ENCODE data around the gene NAP1L4. TPM values are rescaled to one million over a fixed set of nuclear protein-coding genes. Genes with fewer than 3 reads are reported as not detected.

Gene NAP1L4
- total and polyA plus RNA-seq, 2 experiments from 2014 or later = 68.8 to 121 TPM

DNA sequence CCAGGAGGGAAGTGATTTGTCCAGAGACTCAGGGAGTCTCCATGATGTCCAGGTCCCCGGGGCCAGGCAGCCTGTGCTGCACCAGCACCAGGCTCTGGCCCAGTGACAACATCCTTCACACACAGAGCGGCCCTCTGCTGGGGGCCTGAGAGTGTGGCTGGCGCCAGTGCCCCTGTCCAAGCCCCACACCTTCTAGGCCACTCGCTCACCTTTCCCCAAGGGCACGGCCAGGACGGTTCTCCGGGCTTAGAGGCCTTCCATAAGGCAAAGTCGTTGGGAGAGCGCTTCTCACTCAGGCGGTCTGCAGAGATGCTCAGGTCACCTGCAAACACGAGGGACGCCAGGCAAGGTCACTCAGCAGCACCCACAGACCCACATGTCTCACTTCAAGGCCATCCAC lies 27.9 kb upstream of the NAP1L4 start:
- no peaks in the 10 kb centered on the region for H3K27me3 ChIP-seq (replicated peaks; ENCODE audit: insufficient read depth)
- H3K4me3 ChIP-seq = no peak overlapping the region
- H4K20me1 ChIP-seq (ENCODE audit: insufficient read depth) = peaks cover 11% of the 10 kb centered on the region
- DNase-seq = no peak
- TF ChIP-seq EZH2phosphoT487 (IDR thresholded peaks at IDR 0.05; ENCODE audit: insufficient read depth, low read depth) (no peak), EZH2 (IDR thresholded peaks at IDR 0.05; ENCODE audit: insufficient read depth, poor library complexity, severe bottlenecking) (no peak)
- no peak overlapping the region for H3K4me2 ChIP-seq (ENCODE audit: unreplicated experiment)
- peaks cover 30% of the 10 kb centered on the region for H3K79me2 ChIP-seq (ENCODE audit: insufficient read depth)
- peaks cover 62% of the 10 kb centered on the region for H3K36me3 ChIP-seq (ENCODE audit: low read depth)
- H3K9me3 ChIP-seq (ENCODE audit: low read depth) = no peaks in the 10 kb centered on the region
- H3K9ac ChIP-seq = no peak overlapping the region
- peaks cover 18% of the 10 kb centered on the region for H3K4me1 ChIP-seq (ENCODE audit: insufficient read depth)
- H2AFZ ChIP-seq = no peak overlapping the region
- no peak overlapping the region for H3K27ac ChIP-seq
- H3F3A ChIP-seq (ENCODE audit: insufficient read depth) = peaks cover 44% of the 10 kb centered on the region
- WGBS, 2 experiments (ENCODE audit: low coverage in 1 of 2, low lambda C conversion rate in 2 of 2, missing lambda C conversion rate in 2 of 2) = 91 to 92% methylated on average over 12 of the region's 12 CpGs
- no peaks in the 10 kb centered on the region for H3K9me2 ChIP-seq (ENCODE audit: insufficient read depth)
- in situ Hi-C loops (cut with MboI) = no loop called here

DNA sequence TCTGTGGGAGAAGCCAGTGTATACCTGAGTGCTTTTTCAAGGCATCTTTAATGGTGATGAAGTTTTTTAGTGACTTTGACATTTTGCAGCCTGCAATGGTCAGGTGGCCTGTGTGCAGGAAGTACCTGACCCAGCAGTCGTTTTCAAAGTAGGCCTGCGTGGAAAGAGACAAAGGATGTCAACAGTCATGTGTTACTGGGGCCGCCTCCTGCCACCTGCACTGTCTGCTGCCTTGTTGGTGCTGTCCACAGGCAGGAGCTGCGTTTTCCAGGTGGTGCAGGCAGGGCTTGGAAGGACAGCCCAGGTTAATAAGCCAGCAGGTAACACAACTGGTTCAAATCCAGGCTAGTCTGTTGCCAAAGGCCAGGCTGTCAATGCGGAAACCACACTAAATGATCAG lies 26.5 kb upstream of the NAP1L4 start:
- DNase-seq = no peak
- peaks cover 11% of the 10 kb centered on the region for H4K20me1 ChIP-seq (ENCODE audit: insufficient read depth)
- H3K4me3 ChIP-seq = no peak overlapping the region
- H3K9me3 ChIP-seq (ENCODE audit: low read depth) = no peaks in the 10 kb centered on the region
- WGBS, 2 experiments (ENCODE audit: low coverage in 1 of 2, low lambda C conversion rate in 2 of 2, missing lambda C conversion rate in 2 of 2) = 78 to 79% methylated on average over 5 of the region's 5 CpGs
- H3K9me2 ChIP-seq (ENCODE audit: insufficient read depth) = no peaks in the 10 kb centered on the region
- peaks cover 18% of the 10 kb centered on the region for H3K4me1 ChIP-seq (ENCODE audit: insufficient read depth)
- H3K27ac ChIP-seq = no peak overlapping the region
- H3K9ac ChIP-seq = no peak overlapping the region
- in situ Hi-C loops (cut with MboI) = no loop called here
- peaks cover 63% of the 10 kb centered on the region for H3K36me3 ChIP-seq (ENCODE audit: low read depth)
- H2AFZ ChIP-seq = no peak overlapping the region
- TF ChIP-seq EZH2 (IDR thresholded peaks at IDR 0.05; ENCODE audit: insufficient read depth, poor library complexity, severe bottlenecking) (no peak), EZH2phosphoT487 (IDR thresholded peaks at IDR 0.05; ENCODE audit: insufficient read depth, low read depth) (no peak)
- no peak overlapping the region for H3K4me2 ChIP-seq (ENCODE audit: unreplicated experiment)
- no peaks in the 10 kb centered on the region for H3K27me3 ChIP-seq (replicated peaks; ENCODE audit: insufficient read depth)
- peaks cover 30% of the 10 kb centered on the region for H3K79me2 ChIP-seq (ENCODE audit: insufficient read depth)
- H3F3A ChIP-seq (ENCODE audit: insufficient read depth) = peaks cover 43% of the 10 kb centered on the region

DNA sequence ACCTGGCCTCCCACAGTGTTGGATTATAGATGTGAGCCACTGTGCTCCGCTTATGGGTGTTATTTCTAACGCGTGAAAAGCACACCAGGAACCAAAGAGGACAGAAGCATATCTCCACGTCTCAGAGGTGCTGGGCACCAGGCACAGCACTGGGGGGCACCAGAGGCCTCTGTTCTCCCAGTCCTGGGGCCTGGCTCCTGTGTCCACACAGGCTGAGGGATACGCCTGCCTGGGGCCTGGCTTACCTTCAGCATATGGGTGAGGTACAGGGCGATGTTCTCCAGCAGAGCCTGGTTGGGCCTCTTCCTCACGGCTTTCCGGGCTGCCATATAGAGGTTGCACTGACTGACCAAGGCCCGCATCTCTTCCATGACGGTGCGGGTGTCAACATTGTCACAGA lies 24.7 kb upstream of the NAP1L4 start:
- TF ChIP-seq EZH2 (IDR thresholded peaks at IDR 0.05; ENCODE audit: insufficient read depth, poor library complexity, severe bottlenecking) = no peak
- no peak for TF ChIP-seq EZH2phosphoT487 (IDR thresholded peaks at IDR 0.05; ENCODE audit: insufficient read depth, low read depth)
- Histone ChIP-seq H3K27ac (no peak overlapping the region), H3K4me3 (no peak overlapping the region), H3K79me2 (ENCODE audit: insufficient read depth) (peaks cover 28% of the 10 kb centered on the region), H3K4me2 (ENCODE audit: unreplicated experiment) (no peak overlapping the region), H3K9me2 (ENCODE audit: insufficient read depth) (no peaks in the 10 kb centered on the region), H3K9ac (no peak overlapping the region), H2AFZ (no peak overlapping the region), H3K9me3 (ENCODE audit: low read depth) (no peaks in the 10 kb centered on the region), H3K36me3 (ENCODE audit: low read depth) (peaks cover 71% of the 10 kb centered on the region), H3F3A (ENCODE audit: insufficient read depth) (peaks cover 30% of the 10 kb centered on the region; the same call in 1 of the 2 replicates), H3K27me3 (replicated peaks; ENCODE audit: insufficient read depth) (no peaks in the 10 kb centered on the region), H3K4me1 (ENCODE audit: insufficient read depth) (peaks cover under 1% of the 10 kb centered on the region; the same call in 1 of the 2 replicates), H4K20me1 (ENCODE audit: insufficient read depth) (peaks cover 7% of the 10 kb centered on the region)
- no peak for DNase-seq
- WGBS, 2 experiments (ENCODE audit: low coverage in 1 of 2, low lambda C conversion rate in 2 of 2, missing lambda C conversion rate in 2 of 2) = 95 to 96% methylated on average over 11 of the region's 11 CpGs
- in situ Hi-C loops (cut with MboI) = no loop called here

DNA sequence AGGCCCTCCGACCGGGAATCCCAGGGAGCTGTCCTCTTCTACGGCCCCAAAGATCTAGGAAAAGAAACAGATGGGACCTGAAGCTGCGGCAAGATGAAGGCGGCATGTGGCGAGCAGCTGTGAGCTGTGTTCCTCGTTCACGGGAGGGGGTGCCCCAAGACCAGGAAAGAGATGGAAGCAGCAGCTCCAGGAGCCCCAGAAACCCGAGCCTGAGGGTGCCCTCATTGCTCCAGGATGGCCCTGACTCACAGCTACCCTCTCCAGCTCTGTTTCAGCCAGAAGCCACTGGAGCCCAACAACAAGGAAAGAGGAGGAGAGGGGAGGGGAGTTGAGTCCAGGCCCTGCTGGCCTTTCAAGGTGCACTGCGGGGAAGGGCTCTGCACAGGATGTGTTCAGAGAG lies 23.7 kb upstream of the NAP1L4 start:
- in situ Hi-C loops (cut with MboI) = no loop called here
- Histone ChIP-seq H3K9me2 (ENCODE audit: insufficient read depth) (no peaks in the 10 kb centered on the region), H3K4me2 (ENCODE audit: unreplicated experiment) (no peak overlapping the region), H3K27ac (no peak overlapping the region), H3K9ac (no peak overlapping the region), H3K36me3 (ENCODE audit: low read depth) (peaks cover 71% of the 10 kb centered on the region), H3K27me3 (replicated peaks; ENCODE audit: insufficient read depth) (no peaks in the 10 kb centered on the region), H3K4me1 (ENCODE audit: insufficient read depth) (no peaks in the 10 kb centered on the region; the same call in 1 of the 2 replicates), H2AFZ (no peak overlapping the region), H3K9me3 (ENCODE audit: low read depth) (no peaks in the 10 kb centered on the region), H3K79me2 (ENCODE audit: insufficient read depth) (peaks cover 17% of the 10 kb centered on the region), H3F3A (ENCODE audit: insufficient read depth) (peaks cover 25% of the 10 kb centered on the region; the same call in 1 of the 2 replicates), H3K4me3 (no peak overlapping the region), H4K20me1 (ENCODE audit: insufficient read depth) (0 out of 2 replicates have a peak, but pooled peaks cover 4% of the 10 kb centered on the region)
- TF ChIP-seq EZH2phosphoT487 (IDR thresholded peaks at IDR 0.05; ENCODE audit: insufficient read depth, low read depth) (no peak), EZH2 (IDR thresholded peaks at IDR 0.05; ENCODE audit: insufficient read depth, poor library complexity, severe bottlenecking) (no peak)
- WGBS, 2 experiments (ENCODE audit: low coverage in 1 of 2, low lambda C conversion rate in 2 of 2, missing lambda C conversion rate in 2 of 2) = 70 to 73% methylated on average over 8 to 10 of the region's 10 CpGs
- peak; percentile 28 for DNase-seq

DNA sequence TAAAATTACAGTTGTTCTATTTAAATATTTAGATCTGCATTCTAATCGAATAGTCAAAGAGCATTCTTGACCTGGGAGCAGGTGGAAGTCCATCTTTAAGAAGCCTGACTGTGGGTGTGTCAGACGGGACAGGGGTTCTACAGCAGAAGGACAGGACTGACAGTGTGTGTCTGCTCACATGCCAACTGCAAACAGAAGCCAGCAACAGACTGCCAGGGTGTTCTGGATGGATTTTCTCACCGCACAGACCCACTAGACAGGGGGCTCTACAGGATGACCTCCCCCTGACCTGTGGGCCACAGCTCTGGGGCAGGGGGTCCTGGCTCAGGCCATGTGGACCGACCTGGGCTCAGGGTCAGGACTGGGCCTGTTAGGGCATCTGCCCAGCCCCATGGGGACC lies 22.8 kb upstream of the NAP1L4 start:
- peaks cover 9% of the 10 kb centered on the region for H3K79me2 ChIP-seq (ENCODE audit: insufficient read depth)
- no peak overlapping the region for H3K9ac ChIP-seq
- no peak overlapping the region for H3K4me2 ChIP-seq (ENCODE audit: unreplicated experiment)
- H4K20me1 ChIP-seq (ENCODE audit: insufficient read depth) = no peaks in the 10 kb centered on the region
- H3F3A ChIP-seq (ENCODE audit: insufficient read depth) = peaks cover 25% of the 10 kb centered on the region; the same call in 1 of the 2 replicates
- no peak for DNase-seq
- TF ChIP-seq EZH2phosphoT487 (IDR thresholded peaks at IDR 0.05; ENCODE audit: insufficient read depth, low read depth) (no peak), EZH2 (IDR thresholded peaks at IDR 0.05; ENCODE audit: insufficient read depth, poor library complexity, severe bottlenecking) (no peak)
- no peak overlapping the region for H3K27ac ChIP-seq
- WGBS, 2 experiments (ENCODE audit: low coverage in 1 of 2, low lambda C conversion rate in 2 of 2, missing lambda C conversion rate in 2 of 2) = 75 to 84% methylated on average over 4 of the region's 4 CpGs
- H3K36me3 ChIP-seq (ENCODE audit: low read depth) = peaks cover 68% of the 10 kb centered on the region
- no peak overlapping the region for H2AFZ ChIP-seq
- no peak overlapping the region for H3K4me3 ChIP-seq
- no peaks in the 10 kb centered on the region for H3K9me2 ChIP-seq (ENCODE audit: insufficient read depth)
- H3K27me3 ChIP-seq (replicated peaks; ENCODE audit: insufficient read depth) = no peaks in the 10 kb centered on the region
- in situ Hi-C loops (cut with MboI) = no loop called here
- H3K4me1 ChIP-seq (ENCODE audit: insufficient read depth) = no peaks in the 10 kb centered on the region; the same call in 1 of the 2 replicates
- H3K9me3 ChIP-seq (ENCODE audit: low read depth) = no peaks in the 10 kb centered on the region
